Naive thymus-derived CD8-positive, alpha-beta T cell (primary cell): Measurements from ENCODE around the gene GORASP2. TPM values are rescaled to one million over a fixed set of nuclear protein-coding genes. Genes with fewer than 3 reads are reported as not detected.
"Not testable (repeated sequence)": the region's sequence is repeated elsewhere in the genome, so short reads cannot be mapped to it uniquely, and the experiment has no call there.

ENCODE experiments used
- ATAC-seq, 2 donors: fragments of 150-1000 bp; cut with Tn5 transposase in 1 of 2; sonication (Bioruptor Pico), chemical (Tn5 transposase) in 1 of 2; 1 replicate in 1 of 2; 2 replicates in 1 of 2; pipeline ENCODE4 v1.10.0; 2021; ENCODE audit warnings: mild to moderate bottlenecking in 2 of 2, moderate library complexity in 2 of 2
- POLR2A ChIA-PET: fragments of 350-600 bp; sonication (Branson Sonifier 250); formaldehyde crosslinking; loops from one replicate; lab custom pipeline; 2021; ENCODE audit warnings: antibody characterized with exemption; lab: Charles Lee
- DNase-seq, 10 donors: peaks; one replicate each; pipeline versions ENCODE4 v3.0.0 to v3.0.0-alpha.2; 2020 to 2022
- H3K27ac Mint-ChIP-seq, 10 donors: one replicate each; pipeline ENCODE4 v1.8.0; 2020 to 2022; ENCODE audit warnings: mild to moderate bottlenecking in 10 of 10, mixed read lengths in 10 of 10, moderate library complexity in 4 of 10, inconsistent platforms in 1 of 10
- H3K27me3 Mint-ChIP-seq, 5 donors: one replicate each; pipeline ENCODE4 v1.8.0; 2021 to 2022; ENCODE audit warnings: mixed read lengths in 5 of 5
- H3K36me3 Mint-ChIP-seq, 3 donors: one replicate each; pipeline ENCODE4 v1.8.0; 2020 to 2022; ENCODE audit warnings: mixed read lengths in 3 of 3, mild to moderate bottlenecking in 2 of 3, inconsistent platforms in 1 of 3
- H3K4me1 Mint-ChIP-seq, 4 donors: one replicate each; pipeline ENCODE4 v1.8.0; 2021 to 2022; ENCODE audit warnings: mixed read lengths in 4 of 4
- H3K4me3 Mint-ChIP-seq, 10 donors: one replicate each; pipeline ENCODE4 v1.8.0; 2020 to 2022; ENCODE audit warnings: mild to moderate bottlenecking in 10 of 10, mixed read lengths in 10 of 10, moderate library complexity in 6 of 10, inconsistent platforms in 1 of 10
- H3K9me3 Mint-ChIP-seq, 9 donors: one replicate each; pipeline ENCODE4 v1.8.0; 2020 to 2022; ENCODE audit warnings: mixed read lengths in 9 of 9, mild to moderate bottlenecking in 3 of 9, inconsistent platforms in 1 of 9, moderate library complexity in 1 of 9
- polyA plus RNA-seq, 3 donors: library from polyadenylated mRNA; unstranded; fragments of 300-500 nt; fragmentation: Illumina TruSeq; gene quantifications; one replicate each; pipeline ENCODE4 v1.2.3, GENCODE V29; 2021
- total RNA-seq, 8 experiments: library from RNA in 2 of 8; stranded (reverse) in 2 of 8; gene quantifications; one replicate each; pipeline ENCODE4 v1.2.3 and lab custom pipeline; 2021 to 2026

The GORASP2 gene
- total and polyA plus RNA-seq, 5 experiments from 2014 or later = 66.0 to 91.9 (median 74.7) TPM

- no peak overlapping the region for H3K27ac Mint-ChIP-seq
- H3K36me3 Mint-ChIP-seq = no peaks in the 10 kb centered on the region
- peaks cover 0 to 22% (median 12%) of the 10 kb centered on the region in 5 donors for H3K27me3 Mint-ChIP-seq
- H3K9me3 Mint-ChIP-seq = peaks cover 0 to 2% (median 0%) of the 10 kb centered on the region in 9 donors
- H3K4me3 Mint-ChIP-seq = no peak overlapping the region
- no peaks in the 10 kb centered on the region for H3K4me1 Mint-ChIP-seq
- POLR2A ChIA-PET = no interaction called here
- ATAC-seq (no peak), DNase-seq (no peak)
These were observed 31.9 kb upstream of the GORASP2 start for GRCh38 chr2:170897108-170897507.

GRCh38 chr2:170905864-170906263, 23.2 kb upstream of the GORASP2 start:
- no peak overlapping the region for H3K27ac Mint-ChIP-seq
- H3K4me1 Mint-ChIP-seq = no peaks in the 10 kb centered on the region

DNA sequence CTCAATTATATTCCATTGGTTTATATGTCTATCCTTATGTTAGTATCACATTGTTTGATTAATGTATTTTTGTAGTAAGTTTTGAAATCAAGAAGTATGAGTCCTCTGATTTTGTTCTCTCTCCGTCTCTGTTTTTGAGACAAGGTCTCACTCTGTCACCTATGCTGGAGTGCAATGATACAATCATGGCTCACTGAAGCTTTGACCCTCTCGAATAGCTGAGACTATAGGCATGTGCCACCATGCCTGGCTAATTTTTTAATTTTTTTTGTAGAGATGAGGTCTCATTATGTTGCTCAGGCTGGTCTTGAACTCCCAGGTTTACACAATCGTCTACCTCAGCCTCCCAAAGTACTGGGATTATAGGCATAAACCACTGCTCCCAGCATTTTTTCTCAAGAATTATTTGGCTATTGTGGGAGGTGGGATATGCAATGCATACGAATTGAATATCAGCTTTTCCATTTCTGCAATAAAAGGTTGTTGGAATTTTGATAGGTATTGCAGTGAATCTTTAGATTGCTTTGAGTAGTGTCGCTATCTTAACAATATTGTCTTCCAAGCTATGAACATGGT, 17.7 kb upstream of the GORASP2 start:
- Mint-ChIP-seq H3K4me3 (no peak overlapping the region), H3K27me3 (peaks cover 0 to 8% (median 0%) of the 10 kb centered on the region in 5 donors), H3K27ac (no peak overlapping the region), H3K9me3 (peaks cover 25 to 77% (median 49%) of the 10 kb centered on the region in 9 donors), H3K4me1 (no peaks in the 10 kb centered on the region), H3K36me3 (peaks cover 8 to 52% (median 25%) of the 10 kb centered on the region in 3 donors)
- ATAC-seq (no peak), DNase-seq (no peak)
- POLR2A ChIA-PET = no interaction called here

More at GRCh38 chr2:170905864-170906263, 23.2 kb upstream of the GORASP2 start:
- Mint-ChIP-seq H3K9me3 (peaks cover 10 to 45% (median 24%) of the 10 kb centered on the region in 9 donors), H3K27me3 (peaks cover 0 to 13% (median 5%) of the 10 kb centered on the region in 5 donors), H3K36me3 (peaks cover 0 to 23% (median 11%) of the 10 kb centered on the region in 3 donors), H3K4me3 (no peak overlapping the region)
- ATAC-seq (no peak), DNase-seq (no peak)
- POLR2A ChIA-PET = no interaction called here

- not testable (repeated sequence) for H3K4me3 Mint-ChIP-seq, DNase-seq, H3K27ac Mint-ChIP-seq, H3K27me3 Mint-ChIP-seq, H3K4me1 Mint-ChIP-seq, ATAC-seq
- peaks cover 18 to 71% (median 53%) of the 10 kb centered on the region in 9 donors for H3K9me3 Mint-ChIP-seq
- POLR2A ChIA-PET = interaction anchor here (0.7 to 1.1 kb wide), 2 partner anchors 13 to 15 kb away, joined by 3 read pairs; no protein-coding TSS in a partner anchor
- peaks cover 8 to 51% (median 34%) of the 10 kb centered on the region in 3 donors for H3K36me3 Mint-ChIP-seq
These were observed 13.9 kb upstream of the GORASP2 start for GRCh38 chr2:170914994-170915666.

DNA sequence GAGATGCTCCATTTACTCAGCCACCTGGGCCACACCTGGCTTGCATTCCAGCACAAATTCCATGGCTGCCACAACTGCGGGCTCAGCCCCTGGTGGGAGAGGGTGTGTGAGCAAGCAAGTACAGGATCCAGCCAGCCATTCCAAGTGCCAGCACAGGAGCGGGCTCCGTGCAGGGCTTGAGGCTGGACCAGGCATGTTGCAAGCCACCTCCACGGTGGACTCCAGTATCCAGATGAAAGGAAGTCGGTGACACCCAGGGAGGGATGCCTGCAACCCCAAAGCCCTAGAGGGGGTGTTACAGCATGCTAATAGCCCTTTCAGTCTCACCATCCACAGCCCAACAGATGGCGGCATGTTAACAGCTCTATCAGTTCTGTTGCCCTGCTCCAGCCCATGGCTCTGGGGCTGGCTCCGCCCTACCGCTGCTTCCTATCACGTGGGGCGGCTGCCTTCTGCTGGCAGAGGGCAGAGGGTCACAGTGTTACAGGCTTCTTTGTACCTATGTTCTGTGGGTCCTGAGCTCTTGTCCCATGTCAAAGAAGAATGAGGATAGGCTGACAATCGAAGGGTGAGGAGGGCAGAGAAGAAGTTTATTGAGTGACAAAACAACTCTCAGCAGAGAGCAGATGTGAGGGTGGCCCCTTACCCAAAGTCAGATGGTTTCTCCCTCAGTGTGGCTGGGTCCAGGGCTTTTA, 11.7 kb upstream of the GORASP2 start:
- peaks cover 0 to 9% (median 0%) of the 10 kb centered on the region in 5 donors for H3K27me3 Mint-ChIP-seq
- no peaks in the 10 kb centered on the region for H3K4me1 Mint-ChIP-seq
- H3K9me3 Mint-ChIP-seq = peaks cover 9 to 52% (median 38%) of the 10 kb centered on the region in 9 donors
- POLR2A ChIA-PET = interaction anchor here (0.6 to 1.3 kb wide), 2 partner anchors 12 to 626 kb away, joined by 3 to 4 read pairs; partner anchors contain the start of gene GORASP2
- ATAC-seq (no peak), DNase-seq (no peak)
- no peak overlapping the region for H3K27ac Mint-ChIP-seq
- peaks cover 6 to 33% (median 31%) of the 10 kb centered on the region in 3 donors for H3K36me3 Mint-ChIP-seq
- H3K4me3 Mint-ChIP-seq = no peak overlapping the region

GRCh38 chr2:170917957-170918356, 11.1 kb upstream of the GORASP2 start:
- no peak overlapping the region for H3K27ac Mint-ChIP-seq
- no peak for DNase-seq
- H3K27me3 Mint-ChIP-seq = peaks cover 0 to 8% (median 0%) of the 10 kb centered on the region in 5 donors
- peaks cover 6 to 32% (median 28%) of the 10 kb centered on the region in 3 donors for H3K36me3 Mint-ChIP-seq
- no peak for ATAC-seq
- H3K4me3 Mint-ChIP-seq = no peak overlapping the region
- POLR2A ChIA-PET = interaction anchor here (0.6 to 1.3 kb wide), 2 partner anchors 11 to 627 kb away, joined by 3 to 4 read pairs; partner anchors contain the start of gene GORASP2
- H3K4me1 Mint-ChIP-seq = no peaks in the 10 kb centered on the region
- peaks cover 5 to 46% (median 32%) of the 10 kb centered on the region in 9 donors for H3K9me3 Mint-ChIP-seq

- ATAC-seq, POLR2A ChIA-PET, H3K4me1 Mint-ChIP-seq, H3K27ac Mint-ChIP-seq, H3K4me3 Mint-ChIP-seq, H3K27me3 Mint-ChIP-seq, DNase-seq: not testable (repeated sequence)
- peaks cover 0 to 20% (median 10%) of the 10 kb centered on the region in 9 donors for H3K9me3 Mint-ChIP-seq
- H3K36me3 Mint-ChIP-seq = peaks cover 0 to 16% (median 10%) of the 10 kb centered on the region in 3 donors
These were observed 7.2 kb upstream of the GORASP2 start for GRCh38 chr2:170921873-170922272.

GRCh38 chr2:170922634-170923494, 6.2 kb upstream of the GORASP2 start:
- Mint-ChIP-seq H3K36me3 (peaks cover 0 to 10% (median 4%) of the 10 kb centered on the region in 3 donors), H3K4me3 (no peak overlapping the region), H3K4me1 (peaks cover 0 to under 1% (median under 1%) of the 10 kb centered on the region in 4 donors), H3K27me3 (no peaks in the 10 kb centered on the region), H3K27ac (no peak overlapping the region), H3K9me3 (peaks cover 0 to 13% (median 4%) of the 10 kb centered on the region in 9 donors)
- ATAC-seq (no peak), DNase-seq (no peak)
- POLR2A ChIA-PET = interaction anchor here (0.6 kb wide), 1 partner anchor 1218 kb away, joined by 3 read pairs; no protein-coding TSS in a partner anchor

GRCh38 chr2:170923799-170924198, 5.3 kb upstream of the GORASP2 start:
- H3K27ac Mint-ChIP-seq = no peak overlapping the region
- POLR2A ChIA-PET = interaction anchor here (0.6 kb wide), 1 partner anchor 1217 kb away, joined by 3 read pairs; no protein-coding TSS in a partner anchor
- peaks cover 0 to 5% (median 0%) of the 10 kb centered on the region in 3 donors for H3K36me3 Mint-ChIP-seq
- H3K4me1 Mint-ChIP-seq = peaks cover 6 to 10% (median 9%) of the 10 kb centered on the region in 4 donors
- H3K27me3 Mint-ChIP-seq = no peaks in the 10 kb centered on the region
- no peak for ATAC-seq
- peaks cover 0 to 7% (median 1%) of the 10 kb centered on the region in 9 donors for H3K9me3 Mint-ChIP-seq
- no peak for DNase-seq
- H3K4me3 Mint-ChIP-seq = no peak overlapping the region

GRCh38 chr2:170924969-170925368, 4.1 kb upstream of the GORASP2 start:
- Mint-ChIP-seq H3K27ac (peak overlapping the region in 1 of 10 donors; percentile 19), H3K36me3 (peaks cover 0 to 3% (median 1%) of the 10 kb centered on the region in 3 donors), H3K9me3 (peaks cover 0 to 3% (median 0%) of the 10 kb centered on the region in 9 donors), H3K4me1 (peaks cover 7 to 13% (median 11%) of the 10 kb centered on the region in 4 donors), H3K27me3 (no peaks in the 10 kb centered on the region), H3K4me3 (no peak overlapping the region)
- ATAC-seq (no peak), DNase-seq (no peak)
- POLR2A ChIA-PET = no interaction called here

- Mint-ChIP-seq H3K27ac (peak overlapping the region in 2 of 10 donors; percentile 3 to 37), H3K4me1 (peaks cover 7 to 23% (median 19%) of the 10 kb centered on the region in 4 donors), H3K9me3 (peaks cover 0 to 3% (median 0%) of the 10 kb centered on the region in 9 donors), H3K27me3 (no peaks in the 10 kb centered on the region), H3K4me3 (no peak overlapping the region), H3K36me3 (peaks cover 0 to 3% (median 0%) of the 10 kb centered on the region in 3 donors)
- no peak for DNase-seq
- no peak for ATAC-seq
- POLR2A ChIA-PET = no interaction called here
These were observed 3.1 kb upstream of the GORASP2 start for GRCh38 chr2:170925923-170926322.
